AG10803 (cell line): ENCODE data around the gene CAPG.

ENCODE experiments used
- DNase-seq: peaks from one replicate; pipeline ENCODE4 v3.0.0; 2010; ENCODE audit warnings: low read depth
- H3K4me3 ChIP-seq: 2 replicates; pipeline ENCODE4 v1.5.1; 2011; ENCODE audit warnings: mild to moderate bottlenecking, low read length, control low read depth
- TF ChIP-seq, protein P1 (sequence below): conservative IDR thresholded peaks from 2 replicates; pipeline ENCODE4 v1.5.1; 2011; ENCODE audit warnings: mild to moderate bottlenecking, low read length, control low read depth, inconsistent platforms

Gene CAPG

GRCh38 chr2:85400023-85400422 lies 10.1 kb downstream of the CAPG start:
- DNase-seq, result no peak

DNA sequence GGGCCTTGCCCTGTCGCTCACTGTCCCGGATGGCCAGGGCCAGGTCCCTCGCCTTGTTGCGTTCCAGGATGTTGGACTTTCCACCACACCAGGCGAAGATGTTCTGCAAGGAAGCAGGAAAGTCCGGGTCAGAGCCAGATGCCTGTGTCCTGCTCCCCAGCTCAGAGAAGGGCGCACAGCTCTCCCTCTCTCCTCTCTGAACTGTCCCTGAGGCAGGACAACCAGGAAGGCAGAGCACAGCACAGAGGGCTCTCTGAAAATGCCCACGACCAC lies 11.0 kb downstream of the CAPG start:
- no peak for DNase-seq
- TF ChIP-seq, protein P1, sequence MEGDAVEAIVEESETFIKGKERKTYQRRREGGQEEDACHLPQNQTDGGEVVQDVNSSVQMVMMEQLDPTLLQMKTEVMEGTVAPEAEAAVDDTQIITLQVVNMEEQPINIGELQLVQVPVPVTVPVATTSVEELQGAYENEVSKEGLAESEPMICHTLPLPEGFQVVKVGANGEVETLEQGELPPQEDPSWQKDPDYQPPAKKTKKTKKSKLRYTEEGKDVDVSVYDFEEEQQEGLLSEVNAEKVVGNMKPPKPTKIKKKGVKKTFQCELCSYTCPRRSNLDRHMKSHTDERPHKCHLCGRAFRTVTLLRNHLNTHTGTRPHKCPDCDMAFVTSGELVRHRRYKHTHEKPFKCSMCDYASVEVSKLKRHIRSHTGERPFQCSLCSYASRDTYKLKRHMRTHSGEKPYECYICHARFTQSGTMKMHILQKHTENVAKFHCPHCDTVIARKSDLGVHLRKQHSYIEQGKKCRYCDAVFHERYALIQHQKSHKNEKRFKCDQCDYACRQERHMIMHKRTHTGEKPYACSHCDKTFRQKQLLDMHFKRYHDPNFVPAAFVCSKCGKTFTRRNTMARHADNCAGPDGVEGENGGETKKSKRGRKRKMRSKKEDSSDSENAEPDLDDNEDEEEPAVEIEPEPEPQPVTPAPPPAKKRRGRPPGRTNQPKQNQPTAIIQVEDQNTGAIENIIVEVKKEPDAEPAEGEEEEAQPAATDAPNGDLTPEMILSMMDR, result no peak
- no peak overlapping the region for H3K4me3 ChIP-seq

More at GRCh38 chr2:85400023-85400422, 10.1 kb downstream of the CAPG start:
- TF ChIP-seq, protein P1, result no peak
- H3K4me3 ChIP-seq, result no peak overlapping the region

GRCh38 chr2:85398426-85399182 lies 11.6 kb downstream of the CAPG start:
- TF ChIP-seq, protein P1, result no peak
- no peak overlapping the region for H3K4me3 ChIP-seq
- DNase-seq, result no peak

DNA sequence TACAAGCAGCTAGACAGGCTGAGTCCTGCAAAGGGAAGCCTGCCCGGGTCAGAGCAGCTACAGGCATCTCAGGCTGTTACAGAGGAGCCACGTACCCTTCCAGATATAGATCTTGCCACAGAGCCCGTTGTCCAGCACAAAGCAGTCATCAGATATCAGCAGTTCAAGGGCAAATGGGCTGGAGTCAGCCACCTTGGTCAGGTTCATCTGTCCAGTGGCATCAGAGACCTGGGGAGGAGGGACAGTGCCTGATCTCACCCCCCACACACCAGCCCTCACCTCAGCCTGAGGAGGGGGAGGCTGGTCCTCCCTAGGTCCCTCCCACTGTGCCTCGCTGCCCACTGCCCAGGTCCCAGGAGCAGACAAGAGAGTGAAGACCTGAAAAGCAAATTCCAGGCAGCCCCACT lies 12.2 kb downstream of the CAPG start:
- no peak for DNase-seq
- H3K4me3 ChIP-seq, result no peak overlapping the region
- TF ChIP-seq, protein P1, result no peak

DNA sequence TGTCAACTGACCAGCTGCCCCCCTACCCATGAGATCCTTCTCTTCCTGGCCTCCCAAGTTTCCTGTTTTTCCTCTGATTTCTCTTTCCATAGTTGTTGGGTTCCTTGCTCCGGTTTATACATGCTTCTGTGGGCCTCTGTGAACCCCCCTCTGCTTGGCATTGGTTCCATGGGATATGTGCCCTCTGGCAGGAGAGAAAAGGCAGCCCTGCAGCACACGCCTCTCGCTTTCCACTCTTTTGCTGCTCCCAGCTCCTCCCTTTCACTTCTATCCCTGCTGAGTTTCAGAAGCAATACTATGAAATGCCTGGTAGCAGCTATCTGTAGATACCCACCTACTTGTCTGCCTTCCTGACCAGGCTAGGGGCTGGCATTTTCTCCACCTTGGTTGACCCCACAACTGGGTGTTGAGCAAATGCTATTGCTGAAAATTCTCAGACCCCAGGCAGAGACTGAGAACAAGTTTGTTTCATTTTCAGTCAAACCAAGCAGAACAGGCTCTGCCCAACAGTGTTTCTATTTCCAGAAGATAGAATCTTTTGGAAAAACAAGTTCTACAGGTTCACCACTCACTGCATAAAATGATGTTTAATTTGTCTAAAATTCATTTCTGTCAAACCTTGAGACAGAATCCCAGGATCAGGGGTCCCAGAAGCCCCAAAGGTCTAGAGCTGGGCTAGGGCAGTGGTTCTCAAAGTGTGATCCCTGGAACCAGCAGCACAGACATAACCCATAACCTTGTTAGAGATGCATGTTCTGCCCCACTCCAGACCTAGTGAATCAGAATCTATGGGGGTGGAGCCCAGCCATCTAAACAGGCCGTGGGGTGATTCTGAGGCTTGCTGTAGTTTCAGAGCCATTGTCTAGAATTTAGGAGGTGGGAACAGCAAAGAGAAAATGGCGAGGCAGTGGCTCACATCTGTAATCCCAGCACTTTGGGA lies 13.4 kb downstream of the CAPG start:
- DNase-seq, result no peak
- no peak overlapping the region for H3K4me3 ChIP-seq

GRCh38 chr2:85395912-85396475 lies 14.2 kb downstream of the CAPG start:
- H3K4me3 ChIP-seq, result no peak overlapping the region
- DNase-seq, result no peak
- TF ChIP-seq, protein P1, result no peak

More for the DNA sequence above, 13.4 kb downstream of the CAPG start:
- TF ChIP-seq, protein P1, result no peak

DNA sequence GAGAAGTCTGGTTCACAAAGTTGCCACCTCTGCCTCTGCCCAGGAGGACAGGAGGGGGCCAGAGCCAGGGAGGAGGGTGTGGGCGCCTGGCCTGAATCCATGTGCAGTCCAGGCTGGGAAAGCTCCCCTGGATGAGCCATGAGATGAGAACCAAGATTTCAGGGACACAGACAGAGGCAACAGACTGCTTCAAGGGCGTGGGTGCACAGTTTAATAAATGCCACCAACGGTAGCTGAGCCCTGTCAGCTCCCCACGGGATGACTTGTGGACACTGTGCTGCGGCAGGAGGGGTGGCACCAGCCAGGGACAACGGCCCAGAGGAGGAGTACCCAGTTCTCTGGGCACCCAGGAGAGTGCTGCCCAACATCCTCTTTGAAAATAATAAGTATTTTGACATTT lies 15.2 kb downstream of the CAPG start:
- no peak overlapping the region for H3K4me3 ChIP-seq
- TF ChIP-seq, protein P1, result no peak
- DNase-seq, result no peak
